Mucosa of gallbladder (tissue), 1 donor: Measurements from ENCODE around the gene HMGN4. TPM values are rescaled to one million over a fixed set of nuclear protein-coding genes. Genes with fewer than 3 reads are reported as not detected.

ENCODE experiments used
- DNase-seq: peaks from one replicate; pipeline ENCODE4 v3.0.0-alpha.2; 2020; ENCODE audit warnings: low spot score
- total RNA-seq: library from RNA; stranded (reverse); gene quantifications from one replicate; pipeline ENCODE4 v1.2.1, GENCODE V29; 2021
- donor health status: DM: no; HTN: no; CAD: no.

The HMGN4 gene
- total RNA-seq, 1 donor from 2014 or later = 55.8 TPM

GRCh38 chr6:26577720-26578072 is 39.5 kb downstream of the HMGN4 start:
- no peak for DNase-seq

DNA sequence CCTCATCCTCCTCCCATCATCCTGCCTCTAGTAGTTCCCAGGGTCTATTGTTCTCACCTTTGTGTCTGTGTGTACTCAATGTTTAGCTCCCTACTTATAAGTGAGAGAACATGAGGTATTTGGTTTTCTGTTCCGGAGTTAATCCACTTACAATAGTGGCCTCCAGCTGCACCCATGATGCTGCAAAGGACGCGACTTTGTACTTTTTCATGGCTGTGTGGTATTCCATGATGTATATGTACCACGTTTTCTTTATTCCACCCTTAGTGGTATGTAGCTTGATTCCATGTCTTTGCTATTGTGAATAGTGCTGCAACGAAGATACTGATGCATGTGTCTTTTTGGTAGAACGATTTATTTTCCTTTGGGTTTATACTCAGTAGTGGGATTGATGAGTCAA is 40.1 kb downstream of the HMGN4 start:
- no peak for DNase-seq

DNA sequence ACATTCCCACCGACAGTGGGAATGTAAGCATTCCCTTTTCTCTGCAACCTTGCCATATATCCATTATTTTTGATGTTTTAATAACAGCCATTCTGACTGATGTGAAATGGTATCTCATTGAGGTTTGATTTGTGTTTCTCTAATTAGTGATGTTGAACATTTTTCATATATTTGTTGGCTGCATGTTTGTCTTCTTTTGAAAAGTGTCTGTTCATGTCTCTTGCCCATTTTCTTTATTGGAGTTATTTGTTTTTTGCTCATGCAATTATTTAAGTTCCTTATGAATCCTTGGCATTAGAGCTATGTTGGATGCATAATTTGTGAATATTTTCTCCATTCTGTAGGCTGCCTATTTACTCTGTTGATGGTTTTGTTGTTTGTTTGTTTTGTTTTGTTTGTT is 40.6 kb downstream of the HMGN4 start:
- no peak for DNase-seq

- no peak for DNase-seq
Measured at GRCh38 chr6:26581164-26581915, 43.2 kb downstream of the HMGN4 start.

- no peak for DNase-seq
Measured at GRCh38 chr6:26588965-26589364, 50.8 kb downstream of the HMGN4 start.

DNA sequence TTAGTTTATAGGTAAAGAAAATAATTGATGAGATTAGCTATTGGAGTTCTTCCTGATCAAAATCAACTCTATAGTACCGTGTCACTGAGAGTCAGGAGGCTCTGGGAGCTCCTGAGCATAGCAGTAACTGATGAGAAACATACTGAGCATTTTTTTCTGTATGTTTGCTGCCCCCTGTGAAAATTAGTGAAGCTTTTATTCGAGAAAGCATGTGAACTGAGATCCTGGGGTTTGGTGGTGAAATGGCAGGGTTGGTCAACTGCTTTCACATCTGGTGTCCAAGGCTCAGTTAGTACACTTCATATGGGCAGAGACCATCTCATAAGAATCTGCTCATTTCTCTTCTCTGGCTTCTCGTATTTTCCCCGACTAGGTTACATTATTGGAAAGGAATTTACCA is 54.5 kb downstream of the HMGN4 start:
- no peak for DNase-seq

- DNase-seq = no peak
Measured at GRCh38 chr6:26593278-26594130, 55.3 kb downstream of the HMGN4 start.

DNA sequence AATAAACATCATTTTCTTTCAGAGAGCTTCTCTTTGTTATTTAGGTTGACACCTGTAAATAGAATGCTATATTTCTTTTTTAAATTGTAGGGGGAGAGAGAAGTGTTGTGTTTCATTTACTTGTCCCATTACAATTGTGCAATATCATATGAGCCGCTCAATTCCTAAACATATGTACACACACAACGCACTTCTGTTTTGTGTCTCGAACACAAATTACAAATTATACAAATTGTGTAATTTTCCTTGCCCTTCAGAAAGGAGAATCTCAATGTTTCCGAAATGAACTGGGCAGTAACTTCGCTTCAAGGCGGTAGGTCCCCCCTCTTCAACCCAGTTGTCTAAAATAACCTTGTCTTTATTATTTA is 55.9 kb downstream of the HMGN4 start:
- DNase-seq = no peak

DNA sequence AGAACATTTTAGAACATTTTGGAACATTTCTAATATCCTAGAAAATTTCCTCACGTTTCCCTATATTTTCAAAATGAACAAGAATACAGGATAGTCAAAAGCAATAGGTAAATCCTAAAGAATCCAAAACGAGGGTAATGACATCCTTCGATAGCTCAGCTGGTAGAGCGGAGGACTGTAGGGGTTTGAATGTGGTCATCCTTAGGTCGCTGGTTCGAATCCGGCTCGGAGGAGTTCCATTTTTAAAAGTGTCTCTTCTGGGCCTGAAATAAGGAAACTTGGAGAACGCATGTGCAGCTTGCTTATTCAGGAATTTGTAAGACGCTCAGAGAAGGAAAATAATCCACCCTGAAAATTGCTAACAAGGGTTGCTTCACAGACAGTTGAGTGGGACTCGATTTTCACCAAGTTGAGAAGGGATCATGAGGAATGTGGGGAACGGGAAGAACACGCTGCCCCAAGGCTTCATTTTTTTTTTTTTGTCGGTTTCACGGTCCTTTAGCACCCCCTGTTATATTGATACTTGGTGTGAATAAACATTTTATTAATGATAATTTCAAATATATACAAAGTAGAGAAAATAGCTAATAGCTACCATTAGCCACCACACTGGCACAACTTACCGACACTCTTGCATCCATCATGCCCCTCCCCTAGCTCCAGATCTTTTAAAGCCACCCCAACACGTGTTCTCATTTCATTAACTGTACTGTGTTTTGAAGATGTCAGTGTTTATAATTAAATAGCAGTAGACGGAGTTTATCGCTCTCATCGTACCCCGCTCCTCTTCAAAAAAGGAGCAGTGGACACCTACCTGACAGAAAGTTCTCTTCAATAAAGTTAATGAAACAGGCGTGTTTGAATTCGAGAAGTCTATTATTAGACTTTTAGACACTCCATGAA is 56.8 kb downstream of the HMGN4 start:
- DNase-seq = no peak

DNA sequence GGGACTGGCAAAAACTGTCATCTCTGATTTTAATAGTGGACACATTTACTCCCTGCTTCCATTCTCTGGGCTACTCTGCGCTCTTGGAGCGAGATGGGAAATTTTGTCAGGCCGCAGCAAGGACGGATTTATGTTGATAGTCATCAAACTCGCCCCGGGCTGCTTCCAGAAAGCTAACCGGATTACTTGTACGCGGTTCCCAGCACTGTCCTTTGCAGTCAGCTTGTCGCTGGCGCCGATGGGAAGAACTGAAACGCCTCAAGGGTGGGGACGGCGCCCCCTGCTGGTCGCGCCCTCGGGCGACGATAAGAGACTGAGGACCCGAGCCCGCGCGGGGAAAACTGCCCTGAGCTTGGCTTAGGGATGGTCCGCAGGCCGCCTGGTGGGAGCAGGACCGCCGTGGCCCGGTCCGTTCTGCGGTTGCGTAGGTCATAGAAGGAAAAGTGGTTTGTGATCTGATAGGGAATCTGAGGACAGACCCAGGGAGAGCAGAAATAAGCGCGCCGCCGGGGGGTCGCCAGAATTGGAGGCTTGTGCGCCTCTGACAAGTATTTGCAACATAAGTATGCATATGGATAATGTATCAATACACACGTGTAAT is 57.6 kb downstream of the HMGN4 start:
- DNase-seq = peak; percentile 93

Other genes starting within 250 kb of the HMGN4 start
- 53.1 TPM for gene BTN3A2, start 173.2 kb upstream of the HMGN4 start, total RNA-seq
- gene BTN2A2, start 155.3 kb upstream of the HMGN4 start, total RNA-seq = 10.0 TPM
- gene BTN3A1, start 136.1 kb upstream of the HMGN4 start, total RNA-seq = 32.1 TPM
- gene BTN3A3, start 97.9 kb upstream of the HMGN4 start, total RNA-seq = 32.1 TPM
- gene BTN2A1, start 80.4 kb upstream of the HMGN4 start, total RNA-seq = 23.4 TPM
- not detected for gene BTN1A1, start 38.1 kb upstream of the HMGN4 start, total RNA-seq
- 11.6 TPM for gene ABT1, start 58.6 kb downstream of the HMGN4 start, total RNA-seq
- gene ZNF322, start 121.4 kb downstream of the HMGN4 start, total RNA-seq = 31.8 TPM